ENCODE measurements around the gene RASSF8.
A peak's percentile ranks its signal among the peaks of the same experiment; 100 is the strongest.

RASSF8 gene

DNA sequence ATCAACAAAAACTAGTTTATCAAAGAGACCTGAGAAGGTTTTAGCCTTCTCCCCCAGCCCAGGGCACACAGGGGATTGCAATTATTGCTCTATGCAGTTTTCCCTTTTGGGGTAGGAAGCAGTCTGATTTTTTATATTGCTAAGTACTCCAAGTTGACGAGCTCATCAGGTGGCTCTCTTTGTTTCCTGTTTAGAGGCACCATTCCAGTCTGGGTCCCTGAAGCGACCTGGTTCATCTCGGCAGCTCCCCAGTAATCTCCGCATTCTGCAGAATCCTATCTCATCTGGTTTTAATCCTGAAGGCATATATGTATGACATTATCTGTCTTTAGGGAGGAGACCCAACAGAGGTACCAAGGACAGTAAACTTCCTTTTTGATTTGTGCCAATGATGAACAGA is 110.0 kb downstream of the RASSF8 start:
- DNase-seq = no peak

DNA sequence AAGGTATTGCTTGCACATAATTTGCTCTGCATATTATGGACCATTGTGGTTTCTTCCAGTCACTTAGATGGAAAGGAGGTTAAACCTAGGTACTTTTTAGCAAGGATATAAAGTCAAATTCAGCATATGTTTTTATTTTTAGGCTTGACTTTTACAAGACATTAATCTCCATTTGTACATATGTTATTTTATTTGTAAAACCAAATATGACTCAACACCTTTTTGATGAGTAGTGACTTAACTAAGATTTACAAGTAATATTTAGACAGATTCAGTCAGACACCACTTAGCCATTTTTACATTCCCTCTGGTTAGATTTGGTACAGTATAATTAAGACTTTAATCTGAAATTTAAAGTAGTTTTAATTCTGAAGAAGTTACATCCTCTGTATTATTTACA is 111.3 kb downstream of the RASSF8 start:
- no peak for DNase-seq

DNA sequence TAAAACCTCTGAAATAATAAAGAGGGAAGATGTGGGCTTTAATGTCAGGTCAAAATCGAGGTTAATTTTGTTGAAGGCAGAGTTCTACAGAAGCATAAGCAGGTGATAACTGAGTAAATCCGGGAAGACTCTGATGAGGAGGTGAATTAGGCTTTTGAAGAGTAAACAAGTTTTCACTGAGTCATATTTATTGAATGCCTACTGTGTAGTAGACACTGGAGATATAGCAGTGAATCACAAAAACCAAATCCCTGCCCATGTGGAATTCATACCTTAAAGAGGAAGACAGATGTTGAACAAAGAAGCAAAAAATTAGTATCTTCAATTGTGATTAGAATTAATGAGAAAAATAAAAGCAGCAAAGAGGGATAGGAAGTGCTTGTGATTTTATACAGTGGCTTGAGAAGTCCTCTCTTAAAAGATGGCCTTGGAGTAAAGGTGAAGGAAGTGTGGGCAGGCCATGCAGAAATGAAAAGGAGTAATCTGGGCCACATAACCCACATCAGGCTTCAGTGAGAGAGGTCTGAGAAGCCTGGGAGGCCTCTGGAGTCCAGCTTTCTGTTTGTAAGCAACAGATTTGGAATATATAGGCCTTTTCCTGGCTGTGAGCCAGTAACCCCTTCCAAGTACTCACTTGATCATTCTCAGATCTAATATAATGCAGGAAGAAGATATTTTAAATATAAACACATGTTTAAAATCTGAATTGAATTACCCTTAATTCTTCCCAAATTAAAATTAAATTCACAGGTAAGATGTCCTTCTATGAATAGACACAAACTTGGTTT is 119.6 kb downstream of the RASSF8 start:
- no peak for DNase-seq

DNA sequence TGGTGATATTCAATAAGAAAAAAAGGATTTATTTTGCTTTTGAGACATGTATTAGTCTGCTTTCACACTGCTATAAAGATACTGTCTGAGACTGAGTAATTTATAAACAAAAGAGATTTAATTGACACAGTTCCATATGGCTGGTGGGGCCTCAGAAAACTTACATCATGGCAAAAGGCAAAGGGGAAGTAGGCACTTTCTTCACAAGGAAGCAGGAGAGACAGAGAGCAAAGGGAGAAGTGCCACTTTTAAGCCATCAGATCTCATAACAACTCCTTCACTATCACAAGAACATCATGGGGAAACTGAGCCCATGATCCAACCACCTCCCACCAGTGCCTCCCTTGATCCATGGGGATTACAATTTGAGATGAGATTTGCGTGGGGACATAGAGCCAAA is 122.4 kb downstream of the RASSF8 start:
- DNase-seq = no peak

DNA sequence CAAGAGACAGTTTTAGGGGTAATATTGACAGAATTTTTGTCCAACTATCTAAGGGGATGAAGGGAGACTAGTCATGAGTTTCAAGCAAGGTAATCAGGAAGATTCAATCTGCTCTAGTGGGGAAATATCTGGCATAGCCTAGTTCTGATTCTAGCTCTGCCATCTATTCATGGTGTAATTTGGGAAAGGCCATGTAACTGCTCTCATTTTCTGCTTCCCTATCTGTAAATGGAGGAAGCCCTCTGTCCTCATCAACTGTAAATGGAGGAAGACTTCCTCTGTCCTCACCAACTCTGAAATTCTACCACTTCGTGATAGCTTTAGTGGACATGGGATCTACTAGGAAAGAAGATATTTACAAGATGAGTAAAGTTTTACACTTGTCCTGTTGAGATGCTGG is 128.5 kb downstream of the RASSF8 start:
- no peak for DNase-seq

DNA sequence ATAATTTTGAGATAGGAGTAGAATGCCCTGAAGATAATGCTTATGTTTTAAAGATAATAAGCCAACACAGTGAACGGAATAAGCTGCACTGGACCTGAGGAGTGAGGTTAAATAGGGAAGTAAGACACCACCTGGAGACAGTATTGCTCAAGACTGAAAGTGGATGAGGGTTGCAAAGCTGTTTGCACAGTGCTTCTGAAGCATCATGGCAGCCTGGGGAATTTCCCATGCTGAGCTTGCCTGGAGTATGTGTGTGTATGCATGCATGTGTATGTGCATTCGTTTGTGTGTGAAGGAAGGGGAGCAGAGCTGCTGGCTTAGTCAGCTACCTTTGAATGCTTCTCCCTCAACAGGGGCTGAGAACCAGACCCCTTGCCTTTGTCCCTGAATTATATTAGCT is 130.5 kb downstream of the RASSF8 start:
- DNase-seq = no peak

DNA sequence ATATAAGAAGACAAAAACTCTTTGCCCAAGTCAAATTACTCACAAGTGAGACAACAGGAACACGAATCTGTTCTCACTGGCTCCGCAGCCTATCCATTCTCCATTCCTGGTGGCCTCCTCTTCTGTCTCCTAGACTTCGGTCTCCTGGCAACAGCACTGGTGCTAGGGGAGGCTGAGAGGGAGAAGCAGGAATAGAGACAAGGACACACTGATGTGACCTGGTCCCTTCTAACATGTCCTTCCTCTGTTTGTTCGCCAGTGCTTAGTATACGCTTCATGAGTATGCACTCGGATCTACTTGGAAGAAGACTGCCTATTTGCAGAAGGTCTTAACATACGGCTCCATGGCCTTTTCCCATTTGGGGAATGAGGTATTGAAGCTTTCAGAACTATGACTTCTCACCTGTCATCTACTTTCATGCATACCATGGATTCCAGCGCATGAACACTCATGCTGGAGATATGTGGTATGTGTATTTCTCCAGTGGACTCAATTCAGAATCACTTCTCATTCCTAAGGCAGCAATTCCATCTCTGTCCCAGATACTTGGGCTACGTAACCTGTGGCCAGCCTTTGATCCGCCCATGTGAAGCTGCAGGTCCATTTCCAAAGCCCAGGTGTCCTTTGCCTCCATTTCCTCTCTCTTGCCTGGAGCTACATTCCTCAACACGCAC is 132.5 kb downstream of the RASSF8 start:
- no peak for DNase-seq

DNA sequence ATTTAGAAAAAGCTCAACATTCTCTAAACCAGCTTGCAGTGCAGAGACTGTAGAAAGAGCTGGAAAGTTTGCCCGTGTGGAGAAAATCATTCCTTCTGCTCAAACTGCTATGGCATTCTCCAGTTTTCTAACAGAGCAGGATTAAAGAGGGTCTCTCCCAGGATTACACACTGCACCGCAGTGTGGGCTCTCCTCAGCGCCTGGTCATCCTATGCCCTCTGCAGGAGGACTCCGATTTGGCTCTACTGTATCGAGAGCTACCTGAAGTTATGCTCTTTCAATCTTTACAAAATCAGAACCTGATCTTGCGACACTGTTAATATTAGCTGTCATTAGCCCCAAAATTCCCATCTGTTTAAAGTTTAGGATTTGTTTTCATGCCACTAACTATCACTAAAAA is 133.3 kb downstream of the RASSF8 start:
- no peak for DNase-seq

DNA sequence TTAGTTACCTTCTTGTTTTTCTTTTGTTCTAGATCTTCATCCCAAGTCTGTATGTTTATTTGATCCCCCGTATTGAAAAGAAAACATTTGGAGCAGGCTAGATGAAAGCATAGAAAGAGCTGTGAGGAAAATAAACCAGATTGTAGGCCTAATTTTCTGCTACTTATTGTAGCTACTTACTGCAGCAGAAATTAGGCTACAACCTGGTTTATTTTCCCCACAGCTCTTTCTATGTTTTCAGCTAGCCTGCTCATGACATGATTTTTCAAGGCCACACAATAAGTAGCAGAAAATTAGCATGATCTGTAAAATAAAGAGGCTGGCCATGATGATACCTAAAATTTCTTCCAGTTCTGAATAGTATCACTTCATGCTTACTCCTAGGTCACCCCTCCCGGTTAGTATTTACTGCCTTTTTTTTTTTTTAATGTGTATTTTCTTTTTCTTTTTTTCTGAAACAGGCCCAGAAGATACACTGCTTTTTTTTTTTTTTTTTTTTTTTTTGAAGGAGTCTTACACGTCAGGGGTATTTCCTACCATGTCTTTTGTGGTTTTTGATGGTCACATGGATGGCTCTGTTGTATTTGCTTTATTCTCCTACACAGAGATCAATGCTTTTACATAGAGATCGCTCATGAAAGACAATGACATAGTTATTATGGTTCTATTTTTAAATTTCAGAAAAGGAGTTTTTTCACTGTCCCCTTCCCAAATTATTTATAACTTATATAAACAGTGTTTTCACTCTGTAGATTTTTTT is 134.0 kb downstream of the RASSF8 start:
- no peak for DNase-seq

DNA sequence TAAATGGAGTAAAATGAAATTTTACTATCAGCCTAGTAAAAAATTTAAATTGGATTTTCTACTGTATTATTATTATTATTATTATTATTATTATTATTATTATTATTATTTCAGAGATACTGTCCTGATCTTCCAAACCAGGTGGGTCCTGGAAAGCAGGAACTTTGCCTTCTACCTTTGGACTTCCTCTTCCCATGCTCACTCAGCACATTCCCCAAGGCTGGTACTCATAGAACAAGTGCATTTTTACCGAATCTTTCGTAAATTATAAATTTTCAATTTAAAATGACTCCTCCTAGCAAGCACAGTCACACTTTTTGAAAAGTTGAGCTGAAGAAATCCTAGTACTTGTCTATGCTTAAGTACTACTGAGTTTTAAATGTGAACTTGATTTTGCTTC is 136.7 kb downstream of the RASSF8 start:
- no peak for DNase-seq

DNA sequence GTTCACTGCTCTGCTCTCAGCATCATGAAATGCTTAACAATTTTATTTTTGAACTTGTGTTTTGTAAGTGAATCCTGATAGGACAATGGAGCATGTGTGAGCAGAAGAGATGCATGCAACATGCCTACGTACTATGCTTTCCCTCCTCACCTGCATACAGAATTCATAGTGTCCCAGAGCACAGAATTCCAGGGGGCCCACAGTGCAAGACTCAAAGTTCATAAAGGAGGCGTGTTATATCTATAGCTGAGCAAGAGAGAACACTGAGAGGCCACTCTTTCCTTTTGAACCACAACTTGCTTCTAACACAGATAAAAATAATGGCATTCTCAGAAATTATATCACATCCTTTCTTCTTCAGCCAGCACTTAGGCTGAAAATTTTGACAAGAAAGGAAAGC is 137.6 kb downstream of the RASSF8 start:
- DNase-seq = no peak

DNA sequence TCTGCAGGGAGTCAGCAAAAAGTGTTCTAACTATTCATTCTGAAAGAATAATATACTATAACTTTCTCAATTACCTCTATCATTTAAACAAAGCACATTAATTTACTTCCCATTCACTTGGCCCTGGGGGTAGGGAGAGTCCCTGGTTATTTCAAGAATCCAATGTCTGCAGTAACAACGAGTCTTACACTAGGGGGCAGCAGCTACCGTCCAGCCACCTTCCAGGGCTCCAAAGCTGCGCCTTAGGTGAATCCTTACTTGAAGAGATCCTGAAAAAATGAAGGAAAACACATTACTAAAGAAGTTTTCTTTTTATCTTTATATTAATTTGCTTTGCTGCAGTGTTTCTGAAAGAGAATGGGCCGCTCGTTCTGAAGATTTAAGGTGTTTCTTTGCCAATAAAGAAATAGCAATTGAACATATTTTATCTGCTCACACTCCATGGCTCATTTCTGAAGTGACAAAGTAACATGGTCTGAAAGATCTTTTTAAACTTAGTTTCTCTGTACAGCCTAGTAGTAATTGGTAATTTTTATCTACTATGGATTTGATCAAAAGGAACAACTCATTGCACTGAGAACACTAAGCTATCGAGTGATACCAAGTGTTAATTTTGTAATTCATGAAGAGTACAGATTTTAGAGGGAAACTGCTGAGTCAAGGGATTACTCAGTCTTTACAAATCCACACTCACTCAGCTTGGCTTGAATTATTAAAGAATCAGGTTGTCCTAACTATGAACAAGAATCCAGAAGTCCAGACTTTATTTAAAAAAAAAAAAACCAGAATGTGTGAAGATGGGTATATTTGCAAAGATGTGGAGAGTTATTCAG is 138.8 kb downstream of the RASSF8 start:
- DNase-seq = peak; percentile 48

DNA sequence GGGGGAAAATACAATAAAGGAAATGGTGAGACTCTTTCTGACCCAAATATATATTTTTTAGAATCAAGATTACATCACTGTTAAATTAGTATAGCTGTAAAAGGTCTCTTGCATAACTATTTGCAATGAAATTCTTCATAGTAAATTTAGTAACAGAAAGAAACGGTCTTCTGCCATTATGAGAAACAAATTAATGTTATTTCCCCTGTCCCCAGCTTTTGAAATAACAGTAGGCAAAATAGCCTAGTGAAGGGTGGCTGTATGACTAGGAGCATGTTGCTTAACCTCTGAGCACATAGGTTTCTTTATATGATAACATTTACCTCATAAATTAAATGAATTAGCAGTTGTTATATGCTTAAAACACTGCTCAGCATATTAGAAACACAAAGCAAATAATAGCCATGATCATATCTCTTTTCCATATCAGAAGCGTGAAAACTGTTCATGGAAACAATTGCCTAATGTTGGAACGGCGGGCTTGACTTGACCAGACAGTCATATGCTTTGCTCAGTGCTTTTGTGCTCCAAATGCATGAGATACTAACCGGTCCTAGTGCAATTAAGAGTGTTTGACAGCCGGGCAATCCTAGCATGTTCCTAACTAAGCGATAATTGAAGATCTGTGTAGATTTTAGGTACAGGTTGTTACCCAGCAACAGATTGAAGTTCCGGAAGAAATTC is 142.3 kb downstream of the RASSF8 start:
- DNase-seq = no peak

DNA sequence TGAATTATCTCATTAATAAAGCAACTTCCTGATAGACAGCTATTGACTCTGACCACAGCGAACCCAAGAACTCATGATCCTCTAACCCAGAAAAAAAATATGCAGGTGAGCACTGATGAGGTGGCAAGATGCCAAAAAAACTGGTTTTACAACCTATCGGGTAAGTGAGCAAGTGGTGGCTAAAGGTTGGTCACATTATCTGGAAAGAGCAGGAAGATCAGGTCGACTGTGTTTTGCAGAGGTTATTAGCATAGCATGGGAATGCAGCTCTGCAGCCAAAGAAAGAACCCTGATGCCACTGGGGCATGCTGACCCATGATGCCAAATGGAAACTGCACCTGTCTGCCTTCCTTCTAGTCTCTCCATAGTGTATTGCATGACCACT is 142.9 kb downstream of the RASSF8 start:
- DNase-seq = no peak

DNA sequence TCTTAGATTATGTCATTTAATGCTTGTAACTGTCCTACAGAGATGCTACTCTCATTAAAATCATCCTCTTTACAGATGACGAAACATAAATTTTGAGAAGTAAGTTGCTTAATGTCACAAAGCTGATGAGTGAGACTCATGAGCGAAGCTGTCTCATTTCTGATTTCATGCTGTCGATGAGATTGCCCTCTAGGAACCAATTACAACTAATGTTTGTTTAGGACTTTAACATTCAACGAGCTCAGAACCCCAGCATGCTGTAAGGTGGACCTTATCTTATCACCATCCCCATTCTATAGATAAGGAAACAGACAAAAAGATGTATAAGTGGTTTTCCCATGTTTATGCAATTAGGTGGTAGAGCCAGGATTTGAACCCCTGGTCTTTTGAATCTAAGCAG is 143.3 kb downstream of the RASSF8 start:
- DNase-seq = no peak

DNA sequence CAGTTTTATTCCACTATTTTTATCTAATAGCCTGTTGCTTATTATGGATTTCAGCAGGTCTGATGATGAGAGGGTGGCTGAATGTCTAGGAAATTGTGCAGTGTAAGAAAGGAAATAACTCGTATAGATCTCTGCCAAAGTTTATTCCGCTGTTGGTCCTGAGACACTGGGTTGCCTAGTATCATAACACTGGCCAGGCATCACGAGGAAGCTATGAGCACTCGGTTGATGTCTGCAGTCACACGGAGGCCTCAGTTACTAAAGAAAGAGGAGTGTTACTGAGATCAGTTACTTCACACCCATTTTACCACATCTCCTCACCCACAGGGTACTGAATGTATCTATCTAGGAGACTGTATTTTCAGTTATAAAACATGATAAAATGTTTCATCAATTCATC is 144.5 kb downstream of the RASSF8 start:
- no peak for DNase-seq

DNA sequence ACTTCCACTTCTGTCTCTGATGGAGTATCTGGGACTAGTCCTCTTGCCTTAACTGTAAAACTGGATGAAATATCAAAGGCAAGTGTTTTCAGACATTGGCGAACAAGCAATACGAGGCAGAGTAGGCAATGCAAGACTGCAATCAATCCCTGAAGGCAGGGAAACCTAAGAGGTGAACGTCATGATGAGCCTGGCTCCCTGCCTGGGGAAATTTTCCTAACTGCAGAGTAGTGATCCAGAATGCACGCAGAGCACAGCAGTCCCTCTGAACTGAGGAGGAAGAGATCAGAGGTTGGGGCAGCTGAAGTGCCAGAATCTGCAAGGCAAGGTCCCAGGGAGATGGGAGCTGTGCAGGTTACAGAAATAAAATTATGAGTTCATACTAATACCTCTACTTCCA is 147.9 kb downstream of the RASSF8 start:
- no peak for DNase-seq

DNA sequence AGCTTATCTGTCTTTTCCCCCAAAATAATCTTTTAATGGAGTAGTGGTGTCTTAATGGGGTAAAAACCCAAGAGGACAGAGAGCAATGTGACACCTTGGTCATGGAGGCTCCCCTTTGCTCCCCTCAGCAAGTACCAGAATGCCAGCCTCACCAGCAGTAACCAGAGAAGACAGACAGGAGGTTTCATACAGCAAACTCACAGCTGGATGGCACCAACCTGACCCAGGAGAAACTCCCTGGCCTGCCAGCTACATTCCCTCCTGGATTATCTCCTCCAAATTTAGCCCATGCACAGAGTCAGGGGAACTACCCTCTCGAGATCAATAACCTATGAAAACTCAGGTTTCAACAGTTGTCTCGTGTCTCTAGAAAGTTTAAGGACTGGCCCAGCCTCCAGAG is 150.4 kb downstream of the RASSF8 start:
- DNase-seq = no peak

DNA sequence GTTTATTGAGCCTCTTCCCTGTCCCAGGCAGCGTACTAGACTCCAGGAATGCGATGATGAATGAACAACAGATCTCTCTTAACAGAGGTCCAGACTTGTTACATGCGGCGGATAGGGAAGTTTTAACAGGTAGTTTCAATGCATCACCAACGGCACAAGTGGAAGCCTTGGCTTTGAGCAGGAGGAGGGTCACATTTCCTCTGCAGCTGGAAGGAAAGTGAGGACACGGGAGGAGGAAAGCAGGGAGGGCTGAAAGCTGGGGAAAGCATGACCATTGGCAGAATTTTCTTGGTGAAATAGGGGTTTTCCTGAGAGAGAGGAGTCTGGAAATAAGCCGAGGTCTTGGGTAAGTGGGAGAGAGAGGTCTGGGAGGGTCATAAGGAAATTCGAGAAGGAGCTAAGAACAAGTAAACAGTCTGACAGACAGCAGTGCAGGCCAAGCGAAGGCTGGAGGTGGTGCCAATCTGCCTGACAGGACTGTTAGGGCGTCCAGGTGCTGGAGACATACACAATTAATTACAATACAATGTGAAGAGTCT is 150.9 kb downstream of the RASSF8 start:
- DNase-seq = no peak

DNA sequence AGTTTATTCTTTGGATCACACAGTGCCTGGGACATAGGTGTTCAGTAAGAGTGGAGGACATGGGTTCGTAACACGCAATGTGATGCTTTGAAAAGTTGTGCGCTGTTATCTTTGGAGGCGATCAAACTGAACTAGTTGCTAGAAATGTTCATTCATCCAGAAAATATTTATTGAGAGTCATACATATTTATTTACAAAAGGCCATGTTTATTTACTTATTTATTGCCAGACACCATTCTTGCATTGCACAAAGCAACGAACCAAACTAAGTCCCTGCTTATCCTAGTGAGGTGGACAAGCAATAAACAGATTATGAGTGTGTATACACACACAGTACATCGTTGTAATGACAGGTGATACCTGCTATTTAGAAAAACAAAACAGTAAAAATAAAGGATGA is 153.8 kb downstream of the RASSF8 start:
- no peak for DNase-seq

DNA sequence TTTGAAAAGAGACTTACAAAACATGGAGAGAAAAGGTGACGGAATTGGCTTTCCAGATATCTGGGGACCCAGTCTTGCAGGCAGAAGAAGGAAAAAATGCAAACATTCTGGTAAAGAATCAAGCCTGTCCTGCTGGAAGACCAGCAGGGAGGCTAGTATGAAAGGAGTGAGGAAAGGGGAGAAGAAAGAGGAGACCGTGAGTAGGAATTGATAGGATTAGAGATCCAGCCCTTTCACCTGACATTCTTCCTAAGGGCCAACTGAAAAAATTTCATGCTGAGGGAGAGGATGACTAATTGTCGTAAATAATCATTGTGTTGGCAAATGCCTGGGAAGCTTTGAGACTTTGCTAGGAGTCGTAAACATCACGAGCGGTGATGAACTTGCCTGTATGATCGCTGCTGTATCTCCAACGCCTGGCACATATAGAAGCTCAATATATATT is 154.2 kb downstream of the RASSF8 start:
- DNase-seq = no peak

DNA sequence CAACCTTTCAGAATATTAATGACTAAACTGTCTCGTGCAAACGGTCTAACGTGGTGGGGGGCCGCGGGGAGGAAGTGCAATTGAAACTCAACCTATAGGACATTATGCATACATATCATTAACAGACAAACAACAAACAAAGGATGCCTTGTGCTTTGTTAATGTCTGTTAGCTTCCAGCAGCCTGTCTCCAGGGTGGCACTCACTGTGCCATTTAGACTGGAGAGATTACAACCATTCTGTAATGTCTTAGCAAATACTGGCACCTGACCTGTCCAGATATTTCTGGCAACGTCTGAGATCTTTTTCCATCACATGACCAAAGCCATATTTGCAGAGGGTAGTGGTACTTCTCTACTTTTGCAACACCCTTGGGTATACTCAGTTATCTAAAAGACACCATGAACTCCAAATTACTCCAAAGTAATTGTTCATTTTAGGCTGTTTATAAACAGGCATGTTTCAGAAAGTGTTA is 154.7 kb downstream of the RASSF8 start:
- DNase-seq = no peak
